Dendritic cell treated with granulocyte-macrophage colony-stimulating factor and Interleukin-4, amounts not matched to agents 40 ng/mL and 50 ng/mL, for 4 days (primary cell): ENCODE data around the gene IFRD1.

ENCODE experiments used
- H3K27ac Mint-ChIP-seq: one replicate; pipeline ENCODE4 v1.8.0; 2022; ENCODE audit warnings: mild to moderate bottlenecking, mixed read lengths
- H3K27me3 Mint-ChIP-seq: one replicate; pipeline ENCODE4 v1.8.0; 2022; ENCODE audit warnings: mild to moderate bottlenecking, mixed read lengths
- H3K36me3 Mint-ChIP-seq: one replicate; pipeline ENCODE4 v1.8.0; 2022; ENCODE audit warnings: low read depth, mixed read lengths
- H3K4me1 Mint-ChIP-seq: one replicate; pipeline ENCODE4 v1.8.0; 2022; ENCODE audit warnings: low read depth, mixed read lengths
- H3K4me3 Mint-ChIP-seq: one replicate; pipeline ENCODE4 v1.8.0; 2022; ENCODE audit warnings: mild to moderate bottlenecking, moderate library complexity, mixed read lengths
- H3K9me3 Mint-ChIP-seq: one replicate; pipeline ENCODE4 v1.8.0; 2022; ENCODE audit warnings: mixed read lengths
- intact Hi-C: fragments of 100-400 bp; cut with micrococcal nuclease; formaldehyde crosslinking; loops from one replicate; pipeline ENCODE4 v1.15.0; 2022

IFRD1 gene

DNA sequence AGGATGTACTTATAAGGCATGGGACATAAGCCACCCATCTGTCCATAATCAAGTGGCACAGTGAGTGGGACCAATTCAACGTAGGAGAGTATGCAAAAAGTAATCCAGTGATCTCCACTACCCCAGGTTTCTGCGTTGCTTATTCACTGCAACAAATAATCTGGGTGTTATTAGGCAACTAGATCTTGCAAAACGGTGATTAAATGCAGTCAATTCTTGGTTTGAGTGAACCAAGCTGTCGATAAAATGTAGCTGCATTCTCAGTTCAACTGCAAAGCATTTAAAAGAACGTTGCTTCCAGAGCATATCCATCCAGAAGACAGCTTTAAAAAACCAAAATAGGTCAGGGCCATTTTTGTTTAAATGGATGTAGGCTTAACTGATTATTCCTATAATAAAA, 35.5 kb downstream of the IFRD1 start:
- H3K4me3 Mint-ChIP-seq = no peak overlapping the region
- no peaks in the 10 kb centered on the region for H3K9me3 Mint-ChIP-seq
- intact Hi-C loops = no loop called here
- H3K27ac Mint-ChIP-seq = no peak overlapping the region
- peaks cover 10% of the 10 kb centered on the region for H3K4me1 Mint-ChIP-seq
- no peaks in the 10 kb centered on the region for H3K36me3 Mint-ChIP-seq
- no peaks in the 10 kb centered on the region for H3K27me3 Mint-ChIP-seq

DNA sequence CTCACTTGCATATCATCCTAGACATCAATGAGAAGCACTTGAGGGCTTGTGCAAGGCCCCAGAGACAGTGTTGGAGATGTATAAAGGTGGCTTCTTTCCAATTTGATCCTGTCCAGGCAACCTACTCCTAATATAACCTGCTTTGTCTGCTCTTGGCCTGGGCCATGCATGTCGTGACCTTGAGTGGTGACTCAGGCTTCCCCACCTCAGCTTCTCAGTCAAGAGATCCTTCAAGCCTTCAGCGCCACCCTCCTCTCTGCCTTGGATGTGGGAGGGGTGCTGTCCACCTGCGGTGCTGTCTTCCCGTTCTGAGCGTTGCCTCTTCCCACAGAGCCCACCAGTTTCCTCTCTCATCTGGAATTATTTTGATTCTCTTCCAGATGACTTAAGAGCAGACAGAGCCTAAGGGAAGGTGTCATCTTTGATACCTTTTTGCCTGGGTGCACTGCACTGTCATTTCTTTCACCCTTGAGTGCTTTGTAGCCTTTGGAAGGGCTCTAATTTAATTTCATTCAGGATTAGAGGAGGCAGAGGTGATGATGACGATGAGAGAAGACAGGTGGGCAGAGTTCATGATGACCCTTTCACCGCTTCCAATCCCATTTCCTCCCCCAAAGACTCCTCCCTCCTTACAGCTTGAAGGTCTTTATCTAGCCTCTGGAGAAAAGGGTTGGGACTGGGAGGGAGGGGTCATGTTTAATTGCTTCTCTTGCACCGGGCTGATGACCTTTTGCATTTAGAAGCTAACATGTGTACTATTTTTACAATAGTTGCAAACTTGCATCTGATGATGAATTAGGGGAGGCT, 37.4 kb downstream of the IFRD1 start:
- no peak overlapping the region for H3K4me3 Mint-ChIP-seq
- H3K36me3 Mint-ChIP-seq = no peaks in the 10 kb centered on the region
- H3K27me3 Mint-ChIP-seq = no peaks in the 10 kb centered on the region
- H3K4me1 Mint-ChIP-seq = peaks cover 10% of the 10 kb centered on the region
- intact Hi-C loops = no loop called here
- H3K9me3 Mint-ChIP-seq = no peaks in the 10 kb centered on the region
- no peak overlapping the region for H3K27ac Mint-ChIP-seq

GRCh38 chr7:112488264-112488552, 37.9 kb downstream of the IFRD1 start:
- Mint-ChIP-seq H3K27me3 (no peaks in the 10 kb centered on the region), H3K9me3 (no peaks in the 10 kb centered on the region), H3K27ac (no peak overlapping the region), H3K4me3 (no peak overlapping the region), H3K36me3 (no peaks in the 10 kb centered on the region), H3K4me1 (peaks cover 10% of the 10 kb centered on the region)
- intact Hi-C loops = no loop called here

GRCh38 chr7:112492186-112492585, 41.9 kb downstream of the IFRD1 start:
- peaks cover 7% of the 10 kb centered on the region for H3K4me1 Mint-ChIP-seq
- no peak overlapping the region for H3K4me3 Mint-ChIP-seq
- H3K9me3 Mint-ChIP-seq = no peaks in the 10 kb centered on the region
- no peak overlapping the region for H3K27ac Mint-ChIP-seq
- H3K36me3 Mint-ChIP-seq = no peaks in the 10 kb centered on the region
- intact Hi-C loops = no loop called here
- peaks cover 4% of the 10 kb centered on the region for H3K27me3 Mint-ChIP-seq

GRCh38 chr7:112494656-112495055, 44.4 kb downstream of the IFRD1 start:
- H3K4me3 Mint-ChIP-seq = no peak overlapping the region
- intact Hi-C loops = no loop called here
- peaks cover 11% of the 10 kb centered on the region for H3K4me1 Mint-ChIP-seq
- no peaks in the 10 kb centered on the region for H3K9me3 Mint-ChIP-seq
- H3K27me3 Mint-ChIP-seq = peaks cover 6% of the 10 kb centered on the region
- no peak overlapping the region for H3K27ac Mint-ChIP-seq
- H3K36me3 Mint-ChIP-seq = no peaks in the 10 kb centered on the region

GRCh38 chr7:112495156-112495788, 45.0 kb downstream of the IFRD1 start:
- Mint-ChIP-seq H3K36me3 (no peaks in the 10 kb centered on the region), H3K27me3 (peaks cover 6% of the 10 kb centered on the region), H3K9me3 (no peaks in the 10 kb centered on the region), H3K4me1 (peaks cover 11% of the 10 kb centered on the region), H3K27ac (no peak overlapping the region), H3K4me3 (no peak overlapping the region)
- intact Hi-C loops = no loop called here

- Mint-ChIP-seq H3K27me3 (peaks cover 6% of the 10 kb centered on the region), H3K9me3 (no peaks in the 10 kb centered on the region), H3K27ac (no peak overlapping the region), H3K36me3 (no peaks in the 10 kb centered on the region), H3K4me3 (no peak overlapping the region), H3K4me1 (peaks cover 11% of the 10 kb centered on the region)
- intact Hi-C loops = no loop called here
These were observed 45.7 kb downstream of the IFRD1 start for GRCh38 chr7:112495810-112496462.

DNA sequence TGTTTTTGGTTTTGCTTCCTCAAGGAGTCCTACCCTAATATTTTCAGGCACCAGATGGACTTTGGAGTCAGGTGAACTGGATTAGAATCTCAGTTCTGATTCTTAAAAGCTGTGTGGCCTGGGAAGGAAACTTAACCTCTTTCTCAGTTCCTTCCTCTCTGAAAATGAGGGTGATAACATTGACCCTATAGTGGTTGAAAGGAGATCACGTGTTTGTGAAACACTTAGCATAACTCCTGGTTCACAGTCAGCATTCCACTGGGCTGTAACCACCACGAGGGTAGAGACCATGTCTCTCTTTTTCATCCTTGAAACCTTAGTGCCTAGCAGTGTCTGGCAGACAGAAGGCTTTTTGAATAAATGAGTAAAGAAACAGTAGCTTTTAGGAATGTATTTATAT, 47.2 kb downstream of the IFRD1 start:
- Mint-ChIP-seq H3K4me1 (peaks cover 11% of the 10 kb centered on the region), H3K36me3 (no peaks in the 10 kb centered on the region), H3K9me3 (no peaks in the 10 kb centered on the region), H3K27ac (no peak overlapping the region), H3K27me3 (peaks cover 6% of the 10 kb centered on the region), H3K4me3 (no peak overlapping the region)
- intact Hi-C loops = no loop called here

GRCh38 chr7:112500619-112501018, 50.4 kb downstream of the IFRD1 start:
- Mint-ChIP-seq H3K36me3 (no peaks in the 10 kb centered on the region), H3K9me3 (no peaks in the 10 kb centered on the region), H3K27ac (no peak overlapping the region), H3K4me1 (peaks cover 27% of the 10 kb centered on the region), H3K27me3 (peaks cover 6% of the 10 kb centered on the region), H3K4me3 (no peak overlapping the region)
- intact Hi-C loops = no loop called here

- intact Hi-C loops = no loop called here
- H3K36me3 Mint-ChIP-seq = no peaks in the 10 kb centered on the region
These were observed 51.7 kb downstream of the IFRD1 start for GRCh38 chr7:112501801-112502503.

GRCh38 chr7:112502700-112503099, 52.4 kb downstream of the IFRD1 start:
- no peak overlapping the region for H3K4me3 Mint-ChIP-seq
- H3K27ac Mint-ChIP-seq = peak overlapping the region; percentile 16
- H3K27me3 Mint-ChIP-seq = peaks cover 2% of the 10 kb centered on the region
- no peaks in the 10 kb centered on the region for H3K9me3 Mint-ChIP-seq
- H3K36me3 Mint-ChIP-seq = no peaks in the 10 kb centered on the region
- H3K4me1 Mint-ChIP-seq = peaks cover 20% of the 10 kb centered on the region
- intact Hi-C loops = no loop called here

More at GRCh38 chr7:112501801-112502503, 51.7 kb downstream of the IFRD1 start:
- no peak overlapping the region for H3K4me3 Mint-ChIP-seq
- H3K4me1 Mint-ChIP-seq = peaks cover 26% of the 10 kb centered on the region
- no peaks in the 10 kb centered on the region for H3K9me3 Mint-ChIP-seq
- peaks cover 2% of the 10 kb centered on the region for H3K27me3 Mint-ChIP-seq
- H3K27ac Mint-ChIP-seq = no peak overlapping the region

DNA sequence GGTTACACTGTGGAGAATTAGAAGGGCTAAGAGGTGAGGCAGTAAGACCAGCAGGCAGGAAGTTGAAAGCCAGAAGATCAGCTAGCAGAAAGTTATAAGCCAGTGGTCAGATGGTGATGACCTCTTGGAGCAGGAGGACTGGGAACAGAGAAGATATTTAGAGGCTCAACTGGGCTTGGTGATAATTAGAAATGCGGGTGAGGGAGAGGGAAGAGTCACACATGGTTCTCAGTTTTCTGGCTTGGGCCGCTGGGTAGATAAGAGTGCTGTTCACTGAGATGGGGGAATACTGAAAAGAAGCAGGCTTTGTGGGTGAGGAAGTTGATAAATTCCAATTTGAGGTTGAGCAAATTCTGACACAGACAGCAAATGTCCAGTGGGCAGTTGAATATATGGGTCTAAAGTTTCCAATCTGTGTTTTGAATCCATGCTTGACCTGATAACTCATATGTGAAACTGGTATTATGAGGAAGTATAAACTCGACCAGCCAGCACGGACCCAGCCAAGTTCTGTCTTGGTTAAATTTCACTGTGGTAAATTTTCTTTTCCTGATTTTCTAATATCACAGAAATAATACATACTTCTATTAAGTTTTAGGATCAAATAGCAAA, 53.2 kb downstream of the IFRD1 start:
- H3K27me3 Mint-ChIP-seq = peaks cover 2% of the 10 kb centered on the region
- no peak overlapping the region for H3K4me3 Mint-ChIP-seq
- intact Hi-C loops = no loop called here
- no peaks in the 10 kb centered on the region for H3K36me3 Mint-ChIP-seq
- H3K4me1 Mint-ChIP-seq = peaks cover 20% of the 10 kb centered on the region
- H3K27ac Mint-ChIP-seq = peak overlapping the region; percentile 16
- no peaks in the 10 kb centered on the region for H3K9me3 Mint-ChIP-seq

DNA sequence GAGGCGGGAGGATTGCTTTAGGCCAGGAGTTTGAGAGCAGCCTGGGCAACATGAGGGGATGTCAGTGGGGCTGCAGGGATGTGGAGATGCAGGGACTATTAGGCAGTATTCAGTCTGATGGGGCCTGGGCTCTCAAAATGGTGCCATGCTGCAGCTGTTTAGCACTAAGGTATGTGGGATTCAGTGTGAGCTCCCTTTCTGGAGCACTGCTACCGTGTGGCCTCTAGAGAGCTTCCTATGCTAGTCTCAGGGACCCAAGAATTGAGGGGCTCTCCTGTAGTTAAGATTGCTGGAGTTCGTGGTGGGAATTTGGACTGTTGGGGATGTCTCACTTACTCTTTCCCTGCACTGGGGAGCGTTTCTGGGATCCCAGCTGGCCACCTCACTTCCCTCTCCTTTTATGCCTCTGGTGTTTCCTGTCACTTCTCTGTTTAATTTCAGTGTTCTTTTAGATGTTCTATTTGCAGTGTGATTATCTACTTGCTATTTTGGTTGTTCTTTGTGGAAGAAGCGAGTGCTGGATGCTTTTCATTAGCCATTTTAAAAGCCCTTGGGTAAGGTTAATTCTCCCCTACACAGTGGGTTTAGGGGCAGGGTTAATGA, 53.9 kb downstream of the IFRD1 start:
- no peak overlapping the region for H3K27ac Mint-ChIP-seq
- intact Hi-C loops = no loop called here
- no peaks in the 10 kb centered on the region for H3K9me3 Mint-ChIP-seq
- no peaks in the 10 kb centered on the region for H3K36me3 Mint-ChIP-seq
- no peaks in the 10 kb centered on the region for H3K27me3 Mint-ChIP-seq
- no peak overlapping the region for H3K4me3 Mint-ChIP-seq
- H3K4me1 Mint-ChIP-seq = peaks cover 20% of the 10 kb centered on the region
